ENCODE results near the gene B9D2. TPM values are rescaled to one million over a fixed set of nuclear protein-coding genes. Genes with fewer than 3 reads are reported as not detected.

B9D2 gene
- total and polyA plus RNA-seq, 7 donors: 7.2 to 14.5 (median 10.1) TPM

GRCh38 chr19:41399525-41399924 lies 35.6 kb upstream of the B9D2 start:
- Histone ChIP-seq H3K4me1 (peaks cover 0 to 35% (median 26%) of the 10 kb centered on the region in 4 donors), H3K4me3 (no peak overlapping the region), H3K36me3 (peaks cover 0 to 14% (median 0%) of the 10 kb centered on the region in 4 donors), H3K27ac (no peak overlapping the region), H3K9me3 (no peaks in the 10 kb centered on the region), H3K27me3 (no peaks in the 10 kb centered on the region)
- DNase-seq: no peak
- intact Hi-C loops (cut with DNase I): no loop called here
- 93% methylated on average over 2 of the region's 2 CpGs for WGBS, 2 donors
- TF ChIP-seq POLR2A (IDR thresholded peaks at IDR 0.05) (no peak), EP300 (IDR thresholded peaks at IDR 0.05) (no peak), POLR2AphosphoS5 (IDR thresholded peaks at IDR 0.05) (no peak)

- Histone ChIP-seq H3K9me3 (no peaks in the 10 kb centered on the region), H3K36me3 (peaks cover 0 to 14% (median 0%) of the 10 kb centered on the region in 4 donors), H3K27me3 (no peaks in the 10 kb centered on the region), H3K27ac (no peak overlapping the region), H3K4me3 (peak overlapping the region in 2 of 4 donors; percentile 83 to 91), H3K4me1 (peaks cover 0 to 35% (median 26%) of the 10 kb centered on the region in 4 donors)
- intact Hi-C loops (cut with DNase I): no loop called here
- WGBS, 2 donors: 82 to 84% methylated on average over 3 of the region's 3 CpGs
- TF ChIP-seq POLR2AphosphoS5 (IDR thresholded peaks at IDR 0.05) (no peak), POLR2A (IDR thresholded peaks at IDR 0.05) (no peak), CTCF (IDR thresholded peaks at IDR 0.05) (no peak), EP300 (IDR thresholded peaks at IDR 0.05) (no peak)
- no peak for DNase-seq
Measured at GRCh38 chr19:41399091-41399490, 35.1 kb upstream of the B9D2 start.

GRCh38 chr19:41398598-41398997 lies 34.6 kb upstream of the B9D2 start:
- Histone ChIP-seq H3K9me3 (no peaks in the 10 kb centered on the region), H3K4me1 (peaks cover 0 to 35% (median 26%) of the 10 kb centered on the region in 4 donors), H3K4me3 (peak overlapping the region; percentile 82 to 93 (median 87)), H3K27me3 (no peaks in the 10 kb centered on the region), H3K36me3 (peaks cover 0 to 11% (median 0%) of the 10 kb centered on the region in 4 donors), H3K27ac (peak overlapping the region in 1 of 4 donors; percentile 87)
- intact Hi-C loops (cut with DNase I): no loop called here
- whole genome bisulfite sequencing, 2 donors: 44 to 51% methylated on average over 3 of the region's 3 CpGs
- DNase-seq: no peak
- TF ChIP-seq EP300 (IDR thresholded peaks at IDR 0.05) (no peak), POLR2A (IDR thresholded peaks at IDR 0.05) (no peak), CTCF (IDR thresholded peaks at IDR 0.05) (no peak), POLR2AphosphoS5 (IDR thresholded peaks at IDR 0.05) (no peak)

- H3K4me1 ChIP-seq: peaks cover 0 to 32% (median 26%) of the 10 kb centered on the region in 4 donors
- TF ChIP-seq POLR2AphosphoS5 (IDR thresholded peaks at IDR 0.05) (no peak), POLR2A (IDR thresholded peaks at IDR 0.05) (peak in 1 of 2 donors; percentile 5), EP300 (IDR thresholded peaks at IDR 0.05) (no peak), CTCF (IDR thresholded peaks at IDR 0.05) (no peak)
- H3K9me3 ChIP-seq: no peaks in the 10 kb centered on the region
- peaks cover 0 to 6% (median 0%) of the 10 kb centered on the region in 4 donors for H3K36me3 ChIP-seq
- WGBS, 2 donors: 0% methylated on average over 5 of the region's 5 CpGs
- H3K27me3 ChIP-seq: no peaks in the 10 kb centered on the region
- H3K27ac ChIP-seq: peak overlapping the region; percentile 85 to 89 (median 86)
- intact Hi-C loops (cut with DNase I): no loop called here
- H3K4me3 ChIP-seq: peak overlapping the region; percentile 82 to 93 (median 87)
- DNase-seq: no peak
Measured at GRCh38 chr19:41398050-41398418, 34.1 kb upstream of the B9D2 start.

GRCh38 chr19:41397086-41398049 lies 33.4 kb upstream of the B9D2 start, which contains the start of the genes BCKDHA and EXOSC5:
TSS of gene BCKDHA (plus strand) at chr19:41397818. CDS start at chr19:41397828, 10 bp downstream.
TSS of gene EXOSC5 (minus strand) at chr19:41397359. CDS start at chr19:41397328, 31 bp downstream.
- DNase-seq: peak; percentile 100
- intact Hi-C loops (cut with DNase I): loop anchor here (1.0 to 2.0 kb wide), 2 partner anchors 42 to 45 kb away; partner anchors contain the start of genes DMAC2 and TGFB1
- H3K9me3 ChIP-seq: no peaks in the 10 kb centered on the region
- peak within 1 kb of the TSS; percentile 82 to 93 (median 87) for H3K4me3 ChIP-seq
- H3K27me3 ChIP-seq: no peaks in the 10 kb centered on the region
- peaks cover 0 to 31% (median 26%) of the 10 kb centered on the region in 4 donors for H3K4me1 ChIP-seq
- peak within 1 kb of the TSS; percentile 85 to 89 (median 86) for H3K27ac ChIP-seq
- 0% methylated on average over 50 of the region's 50 CpGs for WGBS, 2 donors
- TF ChIP-seq CTCF (IDR thresholded peaks at IDR 0.05) (no peak), POLR2A (IDR thresholded peaks at IDR 0.05) (peak; percentile 29 to 57), POLR2AphosphoS5 (IDR thresholded peaks at IDR 0.05) (peak; percentile 15 to 86 (median 80)), EP300 (IDR thresholded peaks at IDR 0.05) (peak in 1 of 4 donors; percentile 25)
- H3K36me3 ChIP-seq: peaks cover 0 to 3% (median 0%) of the 10 kb centered on the region in 4 donors
